ENCODE data around the gene UBE4B. TPM values are rescaled to one million over a fixed set of nuclear protein-coding genes. Genes with fewer than 3 reads are reported as not detected.

UBE4B gene
- total and polyA plus RNA-seq, 10 of the 15 experiments (the other 5 are each of a cell fraction or from before 2014, with no cell fraction given) = 2.9 to 32.6 (median 20.7) TPM

GRCh38 chr1:10185759-10186158 lies 153.0 kb downstream of the UBE4B start:
- BruUV-seq (replicated peaks) = no TSS peak
- WGBS (ENCODE audit: insufficient coverage, insufficient replicate concordance, low lambda C conversion rate, missing lambda C conversion rate) = 63% methylated on average over 2 of the region's 2 CpGs
- Histone ChIP-seq H3K4me1 (ENCODE audit: control insufficient read depth, insufficient read depth, low read length) (peaks cover 4% of the 10 kb centered on the region; the same call in 1 of the 2 replicates), H3K9me3 (replicated peaks; ENCODE audit: control insufficient read depth, insufficient read depth, low read length) (no peaks in the 10 kb centered on the region), H3K4me2 (ENCODE audit: control insufficient read depth, insufficient read depth) (no peak overlapping the region), H4K20me1 (ENCODE audit: control insufficient read depth, insufficient read depth) (no peaks in the 10 kb centered on the region), H2AFZ (ENCODE audit: control insufficient read depth, low read depth, low read length) (no peak overlapping the region), H3K9ac (ENCODE audit: control insufficient read depth, insufficient read depth, low read length) (no peak overlapping the region), H3K27me3 (replicated peaks in 1 of 2; ENCODE audit: control insufficient read depth in 2 of 2, insufficient read depth in 2 of 2, low read length in 1 of 2) (no peaks in the 10 kb centered on the region), H3K4me3 (no peak overlapping the region), H3K36me3 (ENCODE audit: control insufficient read depth in 2 of 2, insufficient read depth in 2 of 2, low read length in 1 of 2) (no peaks in the 10 kb centered on the region), H3K79me2 (ENCODE audit: control insufficient read depth, insufficient read depth, low read length) (no peaks in the 10 kb centered on the region), H3K27ac (ENCODE audit: control insufficient read depth, insufficient read depth) (no peak overlapping the region)
- SMC1A ChIA-PET (ENCODE audit: uncharacterized antibody, unreplicated experiment) = interaction anchor here (0.6 kb wide), 1 partner anchor 14 kb away, joined by 3 read pairs; no protein-coding TSS in a partner anchor
- RAD21 ChIA-PET (ENCODE audit: unreplicated experiment) = no interaction called here
- in situ Hi-C loops (cut with MboI) (no loop called here), intact Hi-C loops (cut with micrococcal nuclease; ENCODE audit: unreplicated experiment) (no loop called here)
- CTCF ChIA-PET = no interaction called here
- DNase-seq (ENCODE audit: low read depth, low spot score) = no peak
- no peak for ATAC-seq
- POLR2A ChIA-PET = no interaction called here
- no peak for FAIRE-seq
- TF ChIP-seq STAT3 (IDR thresholded peaks at IDR 0.05; ENCODE audit: low read depth, low read length) (no peak), JUND (IDR thresholded peaks at IDR 0.05; ENCODE audit: low read depth, low read length) (no peak), HDGF (IDR thresholded peaks at IDR 0.05) (no peak), GABPA (IDR thresholded peaks at IDR 0.05; ENCODE audit: low read depth) (no peak), EP300 (IDR thresholded peaks at IDR 0.05; ENCODE audit: borderline replicate concordance in 1 of 2, control insufficient read depth in 1 of 2, low read depth in 2 of 2, low read length in 2 of 2) (no peak), TCF12 (IDR thresholded peaks at IDR 0.05; ENCODE audit: low read depth, low read length) (no peak), PAX8 (IDR thresholded peaks at IDR 0.05) (no peak), ESRRA (IDR thresholded peaks at IDR 0.05; ENCODE audit: low read length) (no peak), ZBTB40 (IDR thresholded peaks at IDR 0.05; ENCODE audit: borderline replicate concordance) (no peak), HCFC1 (IDR thresholded peaks at IDR 0.05; ENCODE audit: low read length) (no peak), SKIL (IDR thresholded peaks at IDR 0.05; ENCODE audit: low read depth, poor library complexity, severe bottlenecking) (no peak), NFXL1 (IDR thresholded peaks at IDR 0.05; ENCODE audit: borderline replicate concordance) (no peak), SMAD5 (IDR thresholded peaks at IDR 0.05; ENCODE audit: low read depth) (no peak), NR2F1 (conservative IDR thresholded peaks at IDR 0.05) (no peak), MEF2A (IDR thresholded peaks at IDR 0.05; ENCODE audit: insufficient read depth, low read depth, low read length) (no peak), REST (IDR thresholded peaks at IDR 0.05; ENCODE audit: low read depth, low read length) (no peak), RELA (IDR thresholded peaks at IDR 0.05; ENCODE audit: borderline replicate concordance, partially characterized antibody) (no peak)
